ENCODE data around the gene TMEM270.
A peak's percentile ranks its signal among the peaks of the same experiment; 100 is the strongest.
"Not testable (repeated sequence)": the region's sequence is repeated elsewhere in the genome, so short reads cannot be mapped to it uniquely, and the experiment has no call there.

TMEM270 gene

GRCh38 chr7:73832806-73833205 is 28.2 kb upstream of the TMEM270 start:
- DNase-seq (ENCODE audit: low read depth in 2 of 2), result no peak

- no peak for DNase-seq (ENCODE audit: low read depth in 2 of 2)
These were observed 27.6 kb upstream of the TMEM270 start for GRCh38 chr7:73833251-73833919.

- no peak for DNase-seq (ENCODE audit: low read depth in 2 of 2)
These were observed 26.2 kb upstream of the TMEM270 start for GRCh38 chr7:73834626-73835191.

- DNase-seq (ENCODE audit: low read depth in 2 of 2), result not testable (repeated sequence)
These were observed 23.8 kb upstream of the TMEM270 start for GRCh38 chr7:73837167-73837566.

GRCh38 chr7:73838642-73839041 is 22.3 kb upstream of the TMEM270 start:
- no peak for DNase-seq (ENCODE audit: low read depth in 2 of 2)

- DNase-seq (ENCODE audit: low read depth in 2 of 2), result no peak
These were observed 21.7 kb upstream of the TMEM270 start for GRCh38 chr7:73839290-73839689.

- DNase-seq (ENCODE audit: low read depth in 2 of 2), result no peak
These were observed 20.9 kb upstream of the TMEM270 start for GRCh38 chr7:73839743-73840714.

GRCh38 chr7:73840715-73841379 is 20.1 kb upstream of the TMEM270 start:
- no peak for DNase-seq (ENCODE audit: low read depth in 2 of 2)

- no peak for DNase-seq (ENCODE audit: low read depth in 2 of 2)
These were observed 19.3 kb upstream of the TMEM270 start for GRCh38 chr7:73841689-73842066.

GRCh38 chr7:73842067-73842976 is 18.6 kb upstream of the TMEM270 start, which contains the start of gene METTL27:
TSS of gene METTL27 (minus strand) at chr7:73842516. CDS start at chr7:73842140, 376 bp downstream.
- DNase-seq (ENCODE audit: low read depth in 2 of 2), result peak; percentile 82 to 87

- no peak for DNase-seq (ENCODE audit: low read depth in 2 of 2)
These were observed 16.8 kb upstream of the TMEM270 start for GRCh38 chr7:73844131-73844547.

- DNase-seq (ENCODE audit: low read depth in 2 of 2), result no peak
These were observed 16.0 kb upstream of the TMEM270 start for GRCh38 chr7:73844848-73845460.

GRCh38 chr7:73845701-73846195 is 15.2 kb upstream of the TMEM270 start:
- DNase-seq (ENCODE audit: low read depth in 2 of 2), result not testable (repeated sequence)

GRCh38 chr7:73847941-73848723 is 12.8 kb upstream of the TMEM270 start:
- DNase-seq (ENCODE audit: low read depth in 2 of 2), result no peak

GRCh38 chr7:73850781-73851207 is 10.2 kb upstream of the TMEM270 start:
- DNase-seq (ENCODE audit: low read depth in 2 of 2), result no peak

GRCh38 chr7:73851410-73852338 is 9.3 kb upstream of the TMEM270 start:
- peak in 1 of 2 donors; percentile 27 for DNase-seq (ENCODE audit: low read depth in 2 of 2)

- no peak for DNase-seq (ENCODE audit: low read depth in 2 of 2)
These were observed 8.5 kb upstream of the TMEM270 start for GRCh38 chr7:73852500-73852899.

- no peak for DNase-seq (ENCODE audit: low read depth in 2 of 2)
These were observed 4.0 kb upstream of the TMEM270 start for GRCh38 chr7:73856941-73857340.

All from stimulated activated CD4-positive, alpha-beta T cell treated with anti-CD3 and anti-CD28 coated beads, Interleukin-4, amount 100 ng/mL, for 48 hours (primary cell).